Measurements from ENCODE around the gene CYP27A1. TPM values are rescaled to one million over a fixed set of nuclear protein-coding genes. Genes with fewer than 3 reads are reported as not detected.

CYP27A1 gene
- total and polyA plus RNA-seq, 9 of the 15 experiments (the other 6 are each of a cell fraction or from before 2014, with no cell fraction given): 0.20 TPM; not detected in 8

GRCh38 chr2:218745160-218745558, 36.8 kb upstream of the CYP27A1 start (continued):
- TF ChIP-seq BRF2 (IDR thresholded peaks at IDR 0.05; ENCODE audit: borderline replicate concordance, insufficient read depth, insufficient read length) (no peak), HMG20B (CRISPR knock-in tag; IDR thresholded peaks at IDR 0.05) (no peak), ZNF407 (IDR thresholded peaks at IDR 0.05; ENCODE audit: low read depth) (no peak), SP2 (IDR thresholded peaks at IDR 0.05; ENCODE audit: extremely low read depth, low read depth, low read length, poor library complexity, severe bottlenecking) (no peak), CREB1 (IDR thresholded peaks at IDR 0.05) (no peak), CREB1 (CRISPR knock-in tag; IDR thresholded peaks at IDR 0.05) (no peak), ASH1L (IDR thresholded peaks at IDR 0.05; ENCODE audit: borderline replicate concordance, low read depth, partially characterized antibody) (no peak), ZFP30 (CRISPR knock-in tag; IDR thresholded peaks at IDR 0.05; ENCODE audit: borderline replicate concordance) (no peak), PML (IDR thresholded peaks at IDR 0.05; ENCODE audit: low read length) (no peak), MEF2A (IDR thresholded peaks at IDR 0.05; ENCODE audit: control insufficient read depth, low read depth, low read length) (no peak), FOXO4 (CRISPR knock-in tag; IDR thresholded peaks at IDR 0.05) (no peak), STAT5B (CRISPR knock-in tag; IDR thresholded peaks at IDR 0.05) (no peak), SREBF1 (IDR thresholded peaks at IDR 0.05; ENCODE audit: borderline replicate concordance, low read depth, low read length) (no peak), FOXK1 (CRISPR knock-in tag; IDR thresholded peaks at IDR 0.05; ENCODE audit: borderline replicate concordance) (no peak), HNRNPLL (IDR thresholded peaks at IDR 0.05; ENCODE audit: low read depth, low read length, poor library complexity, severe bottlenecking) (no peak), DMBX1 (CRISPR knock-in tag; IDR thresholded peaks at IDR 0.05; ENCODE audit: borderline replicate concordance) (peak; percentile 79; the same call in 1 of the 2 replicates), ZNF224 (CRISPR knock-in tag; IDR thresholded peaks at IDR 0.05) (no peak), ADNP (tag; IDR thresholded peaks at IDR 0.05) (no peak), ZNF316 (IDR thresholded peaks at IDR 0.05) (peak; percentile 85), MAFF (IDR thresholded peaks at IDR 0.05; ENCODE audit: low read length) (peak; percentile 40; the same call in 1 of the 2 replicates)

Data from K562 (cell line).